Measurements from ENCODE around the gene MCF2L. TPM values are rescaled to one million over a fixed set of nuclear protein-coding genes. Genes with fewer than 3 reads are reported as not detected.

Gene MCF2L
- total RNA-seq, 4 donors from 2014 or later: 25.0 to 103 (median 61.0) TPM

DNA sequence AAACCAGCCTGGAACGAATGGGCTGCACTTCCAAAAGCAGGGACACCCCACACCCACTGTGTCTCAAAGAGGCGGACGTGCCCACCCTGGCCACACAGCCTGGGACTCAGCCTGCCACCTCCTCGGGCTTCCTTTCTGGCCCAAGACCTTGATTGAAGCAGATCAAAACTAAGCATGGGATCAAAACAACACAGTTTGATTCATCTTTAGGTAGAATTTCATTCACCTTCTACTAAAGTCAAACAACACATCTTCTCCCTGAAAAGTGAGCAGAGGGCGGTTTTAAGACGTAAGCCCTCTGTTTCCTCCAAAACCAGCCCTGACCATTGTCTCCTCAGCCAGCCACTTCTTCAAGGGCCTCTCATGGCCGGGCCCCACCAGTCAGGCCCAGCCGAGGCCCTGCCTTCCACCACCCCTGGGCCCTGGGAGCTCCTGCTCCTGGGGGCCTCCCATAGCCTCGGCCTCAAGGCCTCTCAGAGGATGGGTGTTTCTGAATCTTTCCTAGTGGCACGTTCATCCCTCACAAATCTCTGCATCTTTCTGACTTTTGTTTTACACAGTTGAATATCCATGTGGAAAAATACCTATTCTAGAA is 147.3 kb downstream of the MCF2L start:
- H3K27me3 ChIP-seq: no peaks in the 10 kb centered on the region
- H3K36me3 ChIP-seq: no peaks in the 10 kb centered on the region
- no peak overlapping the region for H3K27ac ChIP-seq
- H3K9me3 ChIP-seq: no peaks in the 10 kb centered on the region
- no peak overlapping the region for H3K4me3 ChIP-seq
- no peaks in the 10 kb centered on the region for H3K4me1 ChIP-seq
- no peak for TF ChIP-seq POLR2A (IDR thresholded peaks at IDR 0.05)
- TF ChIP-seq, protein P1, sequence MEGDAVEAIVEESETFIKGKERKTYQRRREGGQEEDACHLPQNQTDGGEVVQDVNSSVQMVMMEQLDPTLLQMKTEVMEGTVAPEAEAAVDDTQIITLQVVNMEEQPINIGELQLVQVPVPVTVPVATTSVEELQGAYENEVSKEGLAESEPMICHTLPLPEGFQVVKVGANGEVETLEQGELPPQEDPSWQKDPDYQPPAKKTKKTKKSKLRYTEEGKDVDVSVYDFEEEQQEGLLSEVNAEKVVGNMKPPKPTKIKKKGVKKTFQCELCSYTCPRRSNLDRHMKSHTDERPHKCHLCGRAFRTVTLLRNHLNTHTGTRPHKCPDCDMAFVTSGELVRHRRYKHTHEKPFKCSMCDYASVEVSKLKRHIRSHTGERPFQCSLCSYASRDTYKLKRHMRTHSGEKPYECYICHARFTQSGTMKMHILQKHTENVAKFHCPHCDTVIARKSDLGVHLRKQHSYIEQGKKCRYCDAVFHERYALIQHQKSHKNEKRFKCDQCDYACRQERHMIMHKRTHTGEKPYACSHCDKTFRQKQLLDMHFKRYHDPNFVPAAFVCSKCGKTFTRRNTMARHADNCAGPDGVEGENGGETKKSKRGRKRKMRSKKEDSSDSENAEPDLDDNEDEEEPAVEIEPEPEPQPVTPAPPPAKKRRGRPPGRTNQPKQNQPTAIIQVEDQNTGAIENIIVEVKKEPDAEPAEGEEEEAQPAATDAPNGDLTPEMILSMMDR (IDR thresholded peaks at IDR 0.05): no peak
- DNase-seq: peak in 1 of 2 donors; percentile 4
- intact Hi-C loops (cut with DNase I; ENCODE audit: low total_unique reads): no loop called here

DNA sequence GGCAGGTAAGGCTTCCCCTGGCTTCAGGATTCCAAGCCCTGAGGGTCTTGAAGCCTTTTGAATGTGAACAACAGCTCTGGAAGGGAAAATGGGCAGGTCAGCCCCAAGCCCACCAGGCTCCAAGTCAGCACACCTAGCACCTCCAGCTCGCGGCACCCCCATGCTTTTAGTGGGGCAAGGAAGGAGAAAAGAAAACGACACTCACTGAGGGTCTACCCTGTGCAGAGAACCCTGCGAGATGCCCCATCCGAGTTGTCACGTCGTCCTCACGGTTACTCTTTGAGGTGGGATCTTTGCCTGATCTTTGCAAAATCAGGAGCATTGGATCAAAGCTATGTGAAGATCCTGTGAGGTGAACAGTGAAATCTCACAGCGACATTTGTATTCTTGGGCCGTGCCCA is 147.9 kb downstream of the MCF2L start:
- no peaks in the 10 kb centered on the region for H3K9me3 ChIP-seq
- H3K4me3 ChIP-seq: no peak overlapping the region
- no peak for DNase-seq
- H3K4me1 ChIP-seq: no peaks in the 10 kb centered on the region
- TF ChIP-seq, protein P1 (IDR thresholded peaks at IDR 0.05): no peak
- no peak for TF ChIP-seq POLR2A (IDR thresholded peaks at IDR 0.05)
- no peaks in the 10 kb centered on the region for H3K36me3 ChIP-seq
- H3K27me3 ChIP-seq: no peaks in the 10 kb centered on the region
- intact Hi-C loops (cut with DNase I; ENCODE audit: low total_unique reads): no loop called here
- H3K27ac ChIP-seq: no peak overlapping the region

DNA sequence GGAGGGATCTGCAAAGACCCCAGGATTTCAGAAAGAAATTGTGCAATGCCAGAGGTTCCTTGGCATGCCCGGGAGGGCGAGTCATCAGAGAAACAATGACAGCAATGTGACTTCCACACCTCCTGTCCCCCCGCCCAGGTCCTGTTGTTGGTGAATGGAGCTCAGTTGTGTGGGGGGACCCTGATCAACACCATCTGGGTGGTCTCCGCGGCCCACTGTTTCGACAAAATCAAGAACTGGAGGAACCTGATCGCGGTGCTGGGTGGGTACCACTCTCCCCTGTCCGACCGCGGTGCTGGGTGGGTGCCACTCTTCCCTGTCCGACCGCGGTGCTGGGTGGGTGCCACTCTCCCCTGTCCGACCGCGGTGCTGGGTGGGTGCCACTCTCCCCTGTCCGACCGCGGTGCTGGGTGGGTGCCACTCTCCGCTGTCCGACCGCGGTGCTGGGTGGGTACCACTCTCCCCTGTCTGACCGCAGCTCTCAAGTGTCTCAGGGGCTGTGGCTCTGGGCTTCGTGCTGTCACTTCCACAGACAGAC is 148.4 kb downstream of the MCF2L start:
- no peaks in the 10 kb centered on the region for H3K36me3 ChIP-seq
- no peaks in the 10 kb centered on the region for H3K27me3 ChIP-seq
- no peak overlapping the region for H3K27ac ChIP-seq
- no peak overlapping the region for H3K4me3 ChIP-seq
- TF ChIP-seq POLR2A (IDR thresholded peaks at IDR 0.05): no peak
- TF ChIP-seq, protein P1 (IDR thresholded peaks at IDR 0.05): no peak
- intact Hi-C loops (cut with DNase I; ENCODE audit: low total_unique reads): no loop called here
- DNase-seq: peak in 1 of 2 donors; percentile 6
- no peaks in the 10 kb centered on the region for H3K4me1 ChIP-seq
- no peaks in the 10 kb centered on the region for H3K9me3 ChIP-seq

DNA sequence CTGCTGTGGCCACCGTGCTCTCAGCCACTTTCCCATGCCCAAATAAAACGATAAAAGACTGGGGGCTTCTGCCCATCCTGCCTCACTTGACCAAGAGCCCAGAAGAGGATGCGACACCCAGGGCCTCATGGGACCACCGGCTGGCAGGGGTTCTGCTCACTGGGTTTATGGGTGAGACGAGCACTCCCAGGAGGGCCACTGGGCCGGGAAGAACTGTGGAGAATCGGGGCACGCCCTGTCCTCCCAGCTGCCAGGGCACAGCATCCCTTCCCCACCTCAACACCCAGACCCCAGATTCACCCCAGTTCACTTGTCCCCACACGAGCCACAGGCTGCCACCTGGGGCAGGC is 148.9 kb downstream of the MCF2L start:
- Histone ChIP-seq H3K4me1 (no peaks in the 10 kb centered on the region), H3K27me3 (no peaks in the 10 kb centered on the region), H3K4me3 (no peak overlapping the region), H3K9me3 (no peaks in the 10 kb centered on the region), H3K27ac (no peak overlapping the region), H3K36me3 (no peaks in the 10 kb centered on the region)
- DNase-seq: no peak
- intact Hi-C loops (cut with DNase I; ENCODE audit: low total_unique reads): no loop called here
- TF ChIP-seq POLR2A (IDR thresholded peaks at IDR 0.05): no peak
- TF ChIP-seq, protein P1 (IDR thresholded peaks at IDR 0.05): no peak

DNA sequence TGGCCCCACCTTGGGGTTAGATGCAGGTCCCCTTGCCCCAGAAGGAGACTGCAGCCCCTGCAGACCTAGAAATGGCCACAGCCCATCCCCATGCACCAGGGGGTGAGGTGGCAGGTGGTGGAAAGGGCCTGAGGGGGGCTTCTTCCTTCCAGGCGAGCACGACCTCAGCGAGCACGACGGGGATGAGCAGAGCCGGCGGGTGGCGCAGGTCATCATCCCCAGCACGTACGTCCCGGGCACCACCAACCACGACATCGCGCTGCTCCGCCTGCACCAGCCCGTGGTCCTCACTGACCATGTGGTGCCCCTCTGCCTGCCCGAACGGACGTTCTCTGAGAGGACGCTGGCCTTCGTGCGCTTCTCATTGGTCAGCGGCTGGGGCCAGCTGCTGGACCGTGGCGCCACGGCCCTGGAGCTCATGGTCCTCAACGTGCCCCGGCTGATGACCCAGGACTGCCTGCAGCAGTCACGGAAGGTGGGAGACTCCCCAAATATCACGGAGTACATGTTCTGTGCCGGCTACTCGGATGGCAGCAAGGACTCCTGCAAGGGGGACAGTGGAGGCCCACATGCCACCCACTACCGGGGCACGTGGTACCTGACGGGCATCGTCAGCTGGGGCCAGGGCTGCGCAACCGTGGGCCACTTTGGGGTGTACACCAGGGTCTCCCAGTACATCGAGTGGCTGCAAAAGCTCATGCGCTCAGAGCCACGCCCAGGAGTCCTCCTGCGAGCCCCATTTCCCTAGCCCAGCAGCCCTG is 149.4 kb downstream of the MCF2L start:
- H3K4me3 ChIP-seq: no peak overlapping the region
- DNase-seq: peak in 1 of 2 donors; percentile 7
- no peaks in the 10 kb centered on the region for H3K9me3 ChIP-seq
- H3K27ac ChIP-seq: no peak overlapping the region
- H3K36me3 ChIP-seq: no peaks in the 10 kb centered on the region
- TF ChIP-seq, protein P1 (IDR thresholded peaks at IDR 0.05): no peak
- TF ChIP-seq POLR2A (IDR thresholded peaks at IDR 0.05): no peak
- intact Hi-C loops (cut with DNase I; ENCODE audit: low total_unique reads): no loop called here
- no peaks in the 10 kb centered on the region for H3K4me1 ChIP-seq
- no peaks in the 10 kb centered on the region for H3K27me3 ChIP-seq
